Liver (tissue), 3 donors: Measurements from ENCODE around the gene COL11A1.

ENCODE experiments used
- EGR1 ChIP-seq, 2 donors: IDR thresholded peaks; 2 replicates each; pipeline ENCODE4 v1.6.1; 2016 to 2018; ENCODE audit warnings: antibody characterized with exemption in 2 of 2, low read depth in 2 of 2
- FOXA1 ChIP-seq: IDR thresholded peaks from 2 replicates; pipeline ENCODE4 v1.6.1; 2016; ENCODE audit warnings: antibody characterized with exemption
- FOXA2 ChIP-seq: IDR thresholded peaks from 2 replicates; pipeline ENCODE4 v1.6.1; 2016; ENCODE audit warnings: antibody characterized with exemption
- GABPA ChIP-seq, 2 donors: IDR thresholded peaks in 1 of 2; conservative IDR thresholded peaks in 1 of 2; 2 replicates each; pipeline ENCODE4 v1.6.1; 2016; ENCODE audit warnings: antibody characterized with exemption in 2 of 2, mild to moderate bottlenecking in 1 of 2, moderate library complexity in 1 of 2
- HNF4A ChIP-seq, 2 donors: conservative IDR thresholded peaks; 2 replicates each; pipeline ENCODE4 v1.6.1; 2016; ENCODE audit warnings: antibody characterized with exemption in 2 of 2, mild to moderate bottlenecking in 2 of 2
- JUND ChIP-seq, 2 donors: IDR thresholded peaks; 2 replicates each; pipeline ENCODE4 v1.6.1; 2016; ENCODE audit warnings: antibody characterized with exemption in 2 of 2
- RAD21 ChIP-seq, 2 donors: IDR thresholded peaks; 2 replicates each; pipeline ENCODE4 v1.6.1; 2016; ENCODE audit warnings: antibody characterized with exemption in 2 of 2, mild to moderate bottlenecking in 2 of 2
- SP1 ChIP-seq: IDR thresholded peaks from 2 replicates; pipeline ENCODE4 v1.6.1; 2018; ENCODE audit warnings: antibody characterized with exemption, mild to moderate bottlenecking
- TAF1 ChIP-seq: conservative IDR thresholded peaks from 2 replicates; pipeline ENCODE4 v1.6.1; 2016; ENCODE audit warnings: antibody characterized with exemption, mild to moderate bottlenecking
- TF ChIP-seq, protein P1 (sequence below): fragments of 150-350 bp; IDR thresholded peaks from 2 replicates; pipeline ENCODE4 v1.5.1; 2017; ENCODE audit warnings: improper control_type of control experiment, low read depth, low read length; ENCODE audit not compliant: missing input control
- TF ChIP-seq, protein P2 (sequence below): IDR thresholded peaks from 2 replicates; pipeline ENCODE4 v1.6.1; 2016; ENCODE audit warnings: antibody characterized with exemption
- TF ChIP-seq, protein P3 (sequence below): IDR thresholded peaks from 2 replicates; pipeline ENCODE4 v1.6.1; 2016; ENCODE audit warnings: antibody characterized with exemption
- TF ChIP-seq, protein P4 (sequence below): IDR thresholded peaks from 2 replicates; pipeline ENCODE4 v1.6.1; 2016; ENCODE audit warnings: antibody characterized with exemption
- donor health status: healthy.
- donor health status: healthy.

DNA sequence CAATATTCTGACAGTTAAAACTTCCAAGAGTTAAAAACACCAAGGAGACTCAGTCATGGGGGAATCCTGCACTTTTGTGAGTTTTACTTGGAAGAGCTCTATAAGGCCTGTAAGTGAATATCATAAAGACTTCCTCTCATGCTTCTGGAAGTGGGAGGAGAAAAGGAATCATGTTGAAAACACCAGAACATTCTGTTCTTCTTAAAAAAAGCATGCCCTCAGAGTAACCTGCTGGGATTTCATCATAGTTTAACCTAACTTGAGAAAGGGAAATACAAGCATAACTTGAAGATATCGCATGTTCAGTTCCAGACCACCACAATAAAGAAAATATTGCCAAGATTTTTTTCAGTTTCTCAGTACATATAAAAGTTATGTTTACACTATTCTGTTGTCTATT lies 51.9 kb downstream of the COL11A1 start:
- no peak for TF ChIP-seq JUND (IDR thresholded peaks at IDR 0.05)
- TF ChIP-seq, protein P1, sequence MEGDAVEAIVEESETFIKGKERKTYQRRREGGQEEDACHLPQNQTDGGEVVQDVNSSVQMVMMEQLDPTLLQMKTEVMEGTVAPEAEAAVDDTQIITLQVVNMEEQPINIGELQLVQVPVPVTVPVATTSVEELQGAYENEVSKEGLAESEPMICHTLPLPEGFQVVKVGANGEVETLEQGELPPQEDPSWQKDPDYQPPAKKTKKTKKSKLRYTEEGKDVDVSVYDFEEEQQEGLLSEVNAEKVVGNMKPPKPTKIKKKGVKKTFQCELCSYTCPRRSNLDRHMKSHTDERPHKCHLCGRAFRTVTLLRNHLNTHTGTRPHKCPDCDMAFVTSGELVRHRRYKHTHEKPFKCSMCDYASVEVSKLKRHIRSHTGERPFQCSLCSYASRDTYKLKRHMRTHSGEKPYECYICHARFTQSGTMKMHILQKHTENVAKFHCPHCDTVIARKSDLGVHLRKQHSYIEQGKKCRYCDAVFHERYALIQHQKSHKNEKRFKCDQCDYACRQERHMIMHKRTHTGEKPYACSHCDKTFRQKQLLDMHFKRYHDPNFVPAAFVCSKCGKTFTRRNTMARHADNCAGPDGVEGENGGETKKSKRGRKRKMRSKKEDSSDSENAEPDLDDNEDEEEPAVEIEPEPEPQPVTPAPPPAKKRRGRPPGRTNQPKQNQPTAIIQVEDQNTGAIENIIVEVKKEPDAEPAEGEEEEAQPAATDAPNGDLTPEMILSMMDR: no peak
- no peak for TF ChIP-seq HNF4A (conservative IDR thresholded peaks at IDR 0.05)
- no peak for TF ChIP-seq SP1
- TF ChIP-seq, protein P2, sequence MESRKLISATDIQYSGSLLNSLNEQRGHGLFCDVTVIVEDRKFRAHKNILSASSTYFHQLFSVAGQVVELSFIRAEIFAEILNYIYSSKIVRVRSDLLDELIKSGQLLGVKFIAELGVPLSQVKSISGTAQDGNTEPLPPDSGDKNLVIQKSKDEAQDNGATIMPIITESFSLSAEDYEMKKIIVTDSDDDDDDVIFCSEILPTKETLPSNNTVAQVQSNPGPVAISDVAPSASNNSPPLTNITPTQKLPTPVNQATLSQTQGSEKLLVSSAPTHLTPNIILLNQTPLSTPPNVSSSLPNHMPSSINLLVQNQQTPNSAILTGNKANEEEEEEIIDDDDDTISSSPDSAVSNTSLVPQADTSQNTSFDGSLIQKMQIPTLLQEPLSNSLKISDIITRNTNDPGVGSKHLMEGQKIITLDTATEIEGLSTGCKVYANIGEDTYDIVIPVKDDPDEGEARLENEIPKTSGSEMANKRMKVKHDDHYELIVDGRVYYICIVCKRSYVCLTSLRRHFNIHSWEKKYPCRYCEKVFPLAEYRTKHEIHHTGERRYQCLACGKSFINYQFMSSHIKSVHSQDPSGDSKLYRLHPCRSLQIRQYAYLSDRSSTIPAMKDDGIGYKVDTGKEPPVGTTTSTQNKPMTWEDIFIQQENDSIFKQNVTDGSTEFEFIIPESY: no peak
- TF ChIP-seq RAD21 (IDR thresholded peaks at IDR 0.05): no peak
- TF ChIP-seq, protein P3, sequence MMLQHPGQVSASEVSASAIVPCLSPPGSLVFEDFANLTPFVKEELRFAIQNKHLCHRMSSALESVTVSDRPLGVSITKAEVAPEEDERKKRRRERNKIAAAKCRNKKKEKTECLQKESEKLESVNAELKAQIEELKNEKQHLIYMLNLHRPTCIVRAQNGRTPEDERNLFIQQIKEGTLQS: no peak
- no peak for TF ChIP-seq TAF1
- TF ChIP-seq, protein P4, sequence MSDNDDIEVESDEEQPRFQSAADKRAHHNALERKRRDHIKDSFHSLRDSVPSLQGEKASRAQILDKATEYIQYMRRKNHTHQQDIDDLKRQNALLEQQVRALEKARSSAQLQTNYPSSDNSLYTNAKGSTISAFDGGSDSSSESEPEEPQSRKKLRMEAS: no peak
- no peak for TF ChIP-seq FOXA2
- no peak for TF ChIP-seq GABPA (IDR thresholded peaks at IDR 0.05 in 1 of 2, conservative IDR thresholded peaks at IDR 0.05 in 1 of 2)
- no peak for TF ChIP-seq FOXA1
- TF ChIP-seq EGR1 (IDR thresholded peaks at IDR 0.05; ENCODE audit: low read depth in 2 of 2): no peak
